GM12873 (cell line): ENCODE data around the gene ZCCHC24.

Source experiments
- TF ChIP-seq, protein P1 (sequence below): IDR thresholded peaks from 2 replicates; pipeline ENCODE4 v1.5.1; 2012; ENCODE audit warnings: low read depth, mild to moderate bottlenecking, moderate library complexity, low read length, control low read depth; ENCODE audit not compliant: insufficient read depth; ENCODE audit errors: missing control alignments

The ZCCHC24 gene

GRCh38 chr10:79449181-79450146, 4.0 kb upstream of the ZCCHC24 start:
- TF ChIP-seq, protein P1, sequence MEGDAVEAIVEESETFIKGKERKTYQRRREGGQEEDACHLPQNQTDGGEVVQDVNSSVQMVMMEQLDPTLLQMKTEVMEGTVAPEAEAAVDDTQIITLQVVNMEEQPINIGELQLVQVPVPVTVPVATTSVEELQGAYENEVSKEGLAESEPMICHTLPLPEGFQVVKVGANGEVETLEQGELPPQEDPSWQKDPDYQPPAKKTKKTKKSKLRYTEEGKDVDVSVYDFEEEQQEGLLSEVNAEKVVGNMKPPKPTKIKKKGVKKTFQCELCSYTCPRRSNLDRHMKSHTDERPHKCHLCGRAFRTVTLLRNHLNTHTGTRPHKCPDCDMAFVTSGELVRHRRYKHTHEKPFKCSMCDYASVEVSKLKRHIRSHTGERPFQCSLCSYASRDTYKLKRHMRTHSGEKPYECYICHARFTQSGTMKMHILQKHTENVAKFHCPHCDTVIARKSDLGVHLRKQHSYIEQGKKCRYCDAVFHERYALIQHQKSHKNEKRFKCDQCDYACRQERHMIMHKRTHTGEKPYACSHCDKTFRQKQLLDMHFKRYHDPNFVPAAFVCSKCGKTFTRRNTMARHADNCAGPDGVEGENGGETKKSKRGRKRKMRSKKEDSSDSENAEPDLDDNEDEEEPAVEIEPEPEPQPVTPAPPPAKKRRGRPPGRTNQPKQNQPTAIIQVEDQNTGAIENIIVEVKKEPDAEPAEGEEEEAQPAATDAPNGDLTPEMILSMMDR = no peak

- TF ChIP-seq, protein P1 = no peak
Measured at GRCh38 chr10:79448732-79449049, 3.3 kb upstream of the ZCCHC24 start.

GRCh38 chr10:79447911-79448731, 2.7 kb upstream of the ZCCHC24 start:
- TF ChIP-seq, protein P1 = no peak

DNA sequence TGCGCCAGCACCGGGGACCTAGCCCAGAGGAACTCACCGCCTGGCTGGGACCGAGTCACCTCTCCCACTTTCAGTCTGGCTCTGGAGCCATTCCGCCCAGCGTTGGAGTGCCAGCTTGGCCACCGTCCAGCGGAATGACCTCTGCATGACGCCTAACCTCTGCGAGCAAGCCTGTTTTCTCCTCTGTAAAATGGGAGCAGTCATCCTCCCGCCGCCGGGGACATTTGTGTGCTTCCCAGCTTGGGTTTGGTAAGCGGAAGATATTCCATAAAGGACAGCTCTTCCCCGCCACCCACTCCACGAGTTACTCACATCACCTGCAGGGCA, 1.3 kb upstream of the ZCCHC24 start:
- TF ChIP-seq, protein P1 = no peak

DNA sequence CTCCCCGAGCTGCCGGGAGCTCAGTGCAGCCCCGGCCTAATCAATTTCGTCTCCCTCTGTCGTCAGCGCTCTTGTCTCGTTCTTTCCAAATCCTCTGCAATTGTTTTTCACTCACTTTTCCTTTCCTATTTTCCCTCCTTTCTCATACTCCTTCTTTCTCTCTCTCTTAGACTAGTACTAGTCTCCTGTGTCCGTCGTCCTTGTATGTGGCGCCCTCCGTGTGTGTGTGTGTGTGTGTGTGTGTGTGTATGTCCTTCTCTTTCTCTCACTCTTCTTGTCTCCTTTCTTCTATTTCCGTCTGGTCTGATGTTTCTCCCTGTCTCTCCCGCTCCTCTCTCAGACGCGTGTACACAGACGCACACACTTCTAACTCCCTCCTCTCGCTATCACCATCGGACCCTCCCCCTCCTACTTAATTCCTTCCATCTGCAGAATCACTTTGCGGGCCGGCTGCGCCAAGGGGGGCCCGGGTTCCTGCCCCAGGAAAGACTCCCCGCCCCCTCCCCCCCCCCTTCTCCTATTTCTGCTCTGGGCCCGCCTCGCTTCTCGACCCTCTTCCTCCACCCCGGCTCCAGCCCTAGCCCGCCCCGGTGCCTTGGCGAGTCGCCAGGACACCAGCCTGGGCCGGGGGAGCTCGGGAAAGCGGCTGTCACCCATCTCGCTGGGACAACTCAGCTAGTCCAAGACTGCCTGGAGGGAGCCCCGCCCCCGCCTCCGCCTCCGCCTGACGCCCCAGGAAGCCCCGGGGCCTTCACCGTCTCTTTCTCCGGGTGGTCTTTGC, 743 bp upstream of the ZCCHC24 start:
- TF ChIP-seq, protein P1 = no peak

GRCh38 chr10:79444199-79445119, 965 bp downstream of the ZCCHC24 start:
- TF ChIP-seq, protein P1 = no peak
